GM12892 (cell line): ENCODE measurements around the gene UTP18.

Experiments
- POLR2A ChIP-seq: IDR thresholded peaks from 2 replicates; pipeline ENCODE4 v1.6.1; 2011; ENCODE audit warnings: low read depth, low read length, control low read depth
- POLR2AphosphoS5 ChIP-seq: IDR thresholded peaks from 2 replicates; pipeline ENCODE4 v1.6.1; 2011; ENCODE audit warnings: low read depth, low read length, control low read depth

- TF ChIP-seq POLR2AphosphoS5 (no peak), POLR2A (no peak)
Measured at GRCh38 chr17:51244041-51244440, 16.3 kb upstream of the UTP18 start.
